Transverse colon (tissue), 4 donors: Measurements from ENCODE around the gene TDRD10. TPM values are rescaled to one million over a fixed set of nuclear protein-coding genes. Genes with fewer than 3 reads are reported as not detected.

ENCODE experiments used
- DNase-seq: peaks from one replicate; pipeline ENCODE4 v3.0.0-alpha.2; 2019
- H3K27ac ChIP-seq, 4 donors: fragments of 200-600 bp; sonication (generic); 2 replicates each; pipeline ENCODE4 v1.5.1; 2016 to 2018; ENCODE audit warnings: inconsistent platforms in 4 of 4
- H3K27me3 ChIP-seq: fragments of 200-600 bp; sonication (generic); 2 replicates; pipeline ENCODE4 v1.5.1; 2017; ENCODE audit warnings: inconsistent platforms
- H3K36me3 ChIP-seq, 4 donors: fragments of 200-600 bp; sonication (generic); 2 replicates each; pipeline ENCODE4 v1.5.1; 2017 to 2019; ENCODE audit warnings: inconsistent platforms in 4 of 4
- H3K4me1 ChIP-seq, 4 donors: fragments of 200-600 bp; sonication (generic); 2 replicates each; pipeline ENCODE4 v1.5.1; 2017 to 2020; ENCODE audit warnings: inconsistent platforms in 4 of 4
- H3K4me3 ChIP-seq, 4 donors: fragments of 200-600 bp; sonication (generic); 1 replicate in 1 of 4; 2 replicates in 3 of 4; pipeline versions ENCODE4 v1.5.1 to v1.6.1; 2017 to 2019; ENCODE audit warnings: inconsistent platforms in 4 of 4
- H3K9me3 ChIP-seq, 2 donors: fragments of 200-600 bp; sonication (generic); 2 replicates each; pipeline ENCODE4 v1.5.1; 2017 to 2019; ENCODE audit warnings: inconsistent platforms in 2 of 2
- EP300 ChIP-seq: sonication (generic); formaldehyde crosslinking; IDR thresholded peaks from one replicate; pipeline ENCODE4 v1.6.1; 2017; ENCODE audit warnings: antibody characterized with exemption, low read depth
- POLR2A ChIP-seq: fragments of 450-650 bp; IDR thresholded peaks from one replicate; pipeline ENCODE4 v1.6.1; 2016; ENCODE audit warnings: antibody characterized with exemption, mild to moderate bottlenecking, moderate library complexity
- POLR2AphosphoS5 ChIP-seq, 3 donors: sonication (generic); formaldehyde crosslinking; IDR thresholded peaks; one replicate each; pipeline ENCODE4 v1.6.1; 2016; ENCODE audit warnings: antibody characterized with exemption in 3 of 3
- WGBS, 2 donors: methylation state at CpG; one replicate each; pipeline ENCODE4 v1.1.5; 2018; ENCODE audit warnings: low coverage in 1 of 2; 5-methylcytosine and 5-hydroxymethylcytosine counted together
- in situ Hi-C, 4 donors: fragments of 200-750 bp; cut with MboI; loops; one replicate each; pipeline versions ENCODE4 v1.15.0 to v1.15.1; 2017; ENCODE audit warnings: low sequenced_read_pairs in 3 of 4, low pct_ligation_motif_present in 1 of 4, low pct_unique_long_range_greater_than_20kb in 1 of 4
- intact Hi-C: fragments of 100-400 bp; cut with DNase I; formaldehyde crosslinking; loops from one replicate; pipeline ENCODE4 v1.15.1; 2023; ENCODE audit warnings: low total_unique reads
- total RNA-seq, 4 donors: library from RNA; depleted of rRNA; stranded (reverse); fragments of >200 nt; gene quantifications; one replicate each; pipeline ENCODE4 v1.1.0, GENCODE V29; 2016
- TF ChIP-seq, protein P1 (sequence below), 5 experiments: fragments of 200-600 bp in 3 of 5; fragments of 450-650 bp in 2 of 5; sonication (generic) in 3 of 5; IDR thresholded peaks; 1 replicate in 2 of 5; 2 replicates in 3 of 5; pipeline ENCODE4 v1.5.1; 2016 to 2017; ENCODE audit warnings: antibody characterized with exemption in 5 of 5, inconsistent platforms in 3 of 5, mild to moderate bottlenecking in 2 of 5, moderate library complexity in 1 of 5

The TDRD10 gene
- total RNA-seq, 4 donors from 2014 or later: 0.96 to 3.3 TPM; not detected in 2

DNA sequence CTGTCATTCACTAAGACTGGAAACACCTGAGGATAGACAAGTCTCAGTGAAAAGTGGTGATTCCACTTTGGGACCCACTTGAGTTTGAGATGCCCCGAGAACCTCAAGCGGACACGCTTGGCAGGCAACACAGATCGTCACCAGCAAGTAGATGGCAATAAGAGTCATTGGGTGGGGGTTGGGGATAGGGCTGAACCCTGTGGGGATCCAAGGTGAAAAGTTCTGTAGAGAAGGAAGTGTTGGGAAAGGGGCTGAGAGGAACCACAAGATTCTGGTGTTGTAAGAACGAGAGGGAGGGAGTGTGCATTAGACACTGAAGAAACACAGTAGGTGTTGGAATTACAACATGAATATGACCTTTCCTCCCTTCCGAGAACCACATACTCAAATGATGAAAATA is 45.4 kb upstream of the TDRD10 start:
- Histone ChIP-seq H3K4me1 (peaks cover 0 to 16% (median 5%) of the 10 kb centered on the region in 4 donors), H3K4me3 (no peak overlapping the region), H3K36me3 (peaks cover 0 to 43% (median 7%) of the 10 kb centered on the region in 4 donors), H3K27me3 (no peaks in the 10 kb centered on the region), H3K27ac (no peak overlapping the region), H3K9me3 (no peaks in the 10 kb centered on the region)
- DNase-seq: no peak
- TF ChIP-seq POLR2AphosphoS5 (IDR thresholded peaks at IDR 0.05) (no peak), EP300 (no peak), POLR2A (no peak)
- TF ChIP-seq, protein P1, sequence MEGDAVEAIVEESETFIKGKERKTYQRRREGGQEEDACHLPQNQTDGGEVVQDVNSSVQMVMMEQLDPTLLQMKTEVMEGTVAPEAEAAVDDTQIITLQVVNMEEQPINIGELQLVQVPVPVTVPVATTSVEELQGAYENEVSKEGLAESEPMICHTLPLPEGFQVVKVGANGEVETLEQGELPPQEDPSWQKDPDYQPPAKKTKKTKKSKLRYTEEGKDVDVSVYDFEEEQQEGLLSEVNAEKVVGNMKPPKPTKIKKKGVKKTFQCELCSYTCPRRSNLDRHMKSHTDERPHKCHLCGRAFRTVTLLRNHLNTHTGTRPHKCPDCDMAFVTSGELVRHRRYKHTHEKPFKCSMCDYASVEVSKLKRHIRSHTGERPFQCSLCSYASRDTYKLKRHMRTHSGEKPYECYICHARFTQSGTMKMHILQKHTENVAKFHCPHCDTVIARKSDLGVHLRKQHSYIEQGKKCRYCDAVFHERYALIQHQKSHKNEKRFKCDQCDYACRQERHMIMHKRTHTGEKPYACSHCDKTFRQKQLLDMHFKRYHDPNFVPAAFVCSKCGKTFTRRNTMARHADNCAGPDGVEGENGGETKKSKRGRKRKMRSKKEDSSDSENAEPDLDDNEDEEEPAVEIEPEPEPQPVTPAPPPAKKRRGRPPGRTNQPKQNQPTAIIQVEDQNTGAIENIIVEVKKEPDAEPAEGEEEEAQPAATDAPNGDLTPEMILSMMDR (IDR thresholded peaks at IDR 0.05): no peak
- intact Hi-C loops (no loop called here), in situ Hi-C loops (no loop called here)
- 92 to 94% methylated on average over 5 to 6 of the region's 6 CpGs for WGBS, 2 donors

DNA sequence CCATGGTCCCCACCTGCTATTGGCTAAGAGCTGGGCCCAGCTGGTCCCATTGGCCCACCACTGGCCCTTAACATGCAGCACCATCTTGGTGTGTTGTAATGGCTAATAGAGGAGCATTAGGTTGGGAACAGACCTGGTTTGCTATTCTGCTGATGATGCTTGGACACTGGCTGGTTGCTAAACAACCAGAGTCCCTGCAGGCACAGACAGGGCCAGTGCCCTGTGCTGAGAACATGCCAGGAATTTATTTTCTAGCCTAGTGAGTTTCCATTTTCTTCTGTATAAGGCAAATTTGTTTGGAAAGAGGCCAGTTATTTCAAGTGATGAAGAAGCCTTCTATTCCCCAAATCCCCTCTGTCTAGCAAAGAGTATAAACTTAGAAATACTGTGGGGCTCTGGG is 42.9 kb upstream of the TDRD10 start:
- no peak for TF ChIP-seq EP300
- no peak for TF ChIP-seq POLR2A
- Histone ChIP-seq H3K27ac (no peak overlapping the region), H3K36me3 (peaks cover 0 to 34% (median 6%) of the 10 kb centered on the region in 4 donors), H3K27me3 (no peaks in the 10 kb centered on the region), H3K9me3 (no peaks in the 10 kb centered on the region), H3K4me3 (no peak overlapping the region), H3K4me1 (peaks cover 0 to 22% (median 11%) of the 10 kb centered on the region in 4 donors)
- in situ Hi-C loops (no loop called here), intact Hi-C loops (no loop called here)
- no peak for DNase-seq

DNA sequence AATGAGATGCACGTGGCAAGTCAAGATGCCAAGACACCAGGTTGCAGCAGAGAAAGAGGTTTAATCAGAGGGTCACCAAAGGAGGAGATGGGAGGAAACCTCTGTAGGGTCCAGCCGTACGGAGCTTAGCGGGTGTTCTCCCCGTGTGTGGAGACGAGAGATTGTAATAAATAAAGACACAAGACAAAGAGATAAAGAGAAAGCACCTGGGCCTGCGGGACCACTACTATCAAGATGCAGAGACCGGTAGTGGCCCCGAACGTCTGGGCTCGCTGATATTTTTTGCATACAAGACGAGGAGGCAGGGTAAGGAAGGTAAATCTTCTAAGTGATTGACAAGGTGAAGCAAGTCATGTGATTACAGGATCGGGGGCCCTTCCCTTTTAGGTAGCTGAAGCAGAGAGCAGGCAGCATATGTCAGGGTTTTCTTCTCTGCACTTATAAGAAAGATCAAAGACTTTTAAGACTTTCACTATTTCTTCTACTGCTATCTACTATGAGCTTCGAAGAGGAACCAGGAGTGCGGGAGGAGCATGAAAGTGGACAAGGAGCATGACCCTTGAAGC is 41.2 kb upstream of the TDRD10 start:
- Histone ChIP-seq H3K4me3 (no peak overlapping the region), H3K36me3 (peaks cover 0 to 24% (median 2%) of the 10 kb centered on the region in 4 donors), H3K27me3 (no peaks in the 10 kb centered on the region), H3K9me3 (no peaks in the 10 kb centered on the region), H3K4me1 (peaks cover 0 to 36% (median 14%) of the 10 kb centered on the region in 4 donors), H3K27ac (peak overlapping the region in 1 of 4 donors; percentile 24)
- intact Hi-C loops: no loop called here
- WGBS, 2 donors: 78 to 96% methylated on average over 6 to 15 of the region's 15 CpGs
- no peak for DNase-seq
- TF ChIP-seq, protein P1 (IDR thresholded peaks at IDR 0.05): no peak
- TF ChIP-seq EP300: no peak
- TF ChIP-seq POLR2AphosphoS5 (IDR thresholded peaks at IDR 0.05): no peak
- no peak for TF ChIP-seq POLR2A
- in situ Hi-C loops: no loop called here

DNA sequence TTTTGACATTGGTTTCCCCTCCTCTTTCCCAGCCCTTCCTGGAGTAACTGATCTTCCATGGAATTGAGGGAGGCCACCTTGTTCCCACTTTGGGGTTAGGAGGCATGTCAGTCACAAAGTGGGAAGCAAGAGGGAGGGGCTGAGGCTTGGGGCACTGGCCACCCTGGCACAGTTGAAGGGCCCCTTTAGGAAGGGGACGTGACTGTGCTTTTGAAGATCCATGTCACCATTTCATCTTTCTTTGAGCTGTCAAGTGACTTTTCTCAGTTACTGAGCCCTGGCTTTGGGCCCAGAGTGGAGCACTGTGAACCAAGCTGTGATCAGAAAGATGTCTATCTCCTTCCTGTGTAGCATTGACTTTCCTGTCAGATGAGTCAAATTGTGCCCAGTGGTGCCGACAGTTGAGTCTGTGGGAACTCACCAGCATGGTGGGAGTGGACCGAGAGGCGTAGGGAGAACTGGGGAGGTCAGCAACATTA is 38.5 kb upstream of the TDRD10 start:
- peaks cover 0 to 48% (median 21%) of the 10 kb centered on the region in 4 donors for H3K4me1 ChIP-seq
- 54 to 64% methylated on average over 3 to 4 of the region's 4 CpGs for WGBS, 2 donors
- in situ Hi-C loops: no loop called here
- intact Hi-C loops: no loop called here
- no peak overlapping the region for H3K4me3 ChIP-seq
- no peaks in the 10 kb centered on the region for H3K27me3 ChIP-seq
- DNase-seq: peak; percentile 30
- peaks cover 0 to 8% (median 2%) of the 10 kb centered on the region in 4 donors for H3K36me3 ChIP-seq
- peak overlapping the region; percentile 60 to 68 (median 62) for H3K27ac ChIP-seq
- no peaks in the 10 kb centered on the region for H3K9me3 ChIP-seq
- TF ChIP-seq POLR2AphosphoS5 (IDR thresholded peaks at IDR 0.05) (no peak), POLR2A (no peak)

DNA sequence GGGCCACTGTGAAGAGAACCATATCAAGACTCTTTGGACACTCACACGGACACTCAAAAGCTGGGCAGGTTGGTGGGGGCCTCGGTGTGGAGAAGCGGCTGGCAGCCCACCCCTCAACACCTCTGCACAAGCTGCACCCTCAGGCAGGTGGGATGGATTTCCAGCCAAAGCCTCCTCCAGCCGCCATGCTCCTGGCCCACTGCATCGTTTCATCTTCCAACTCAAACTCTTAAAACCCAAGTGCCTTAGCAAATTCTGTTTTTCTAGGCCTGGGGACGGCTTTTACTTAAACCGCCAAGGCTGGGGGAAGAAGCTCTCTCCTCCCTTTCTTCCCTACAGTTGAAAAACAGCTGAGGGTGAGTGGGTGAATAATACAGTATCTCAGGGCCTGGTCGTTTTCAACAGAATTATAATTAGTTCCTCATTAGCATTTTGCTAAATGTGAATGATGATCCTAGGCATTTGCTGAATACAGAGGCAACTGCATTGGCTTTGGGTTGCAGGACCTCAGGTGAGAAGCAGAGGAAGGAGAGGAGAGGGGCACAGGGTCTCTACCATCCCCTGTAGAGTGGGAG is 36.3 kb upstream of the TDRD10 start:
- Histone ChIP-seq H3K36me3 (no peaks in the 10 kb centered on the region), H3K27ac (peak overlapping the region; percentile 55 to 68 (median 60)), H3K9me3 (no peaks in the 10 kb centered on the region), H3K4me1 (peaks cover 0 to 66% (median 25%) of the 10 kb centered on the region in 4 donors), H3K4me3 (no peak overlapping the region), H3K27me3 (no peaks in the 10 kb centered on the region)
- TF ChIP-seq, protein P1 (IDR thresholded peaks at IDR 0.05): no peak
- TF ChIP-seq POLR2AphosphoS5 (IDR thresholded peaks at IDR 0.05): no peak
- DNase-seq: no peak
- intact Hi-C loops (no loop called here), in situ Hi-C loops (no loop called here)
- WGBS, 2 donors: 76 to 88% methylated on average over 5 to 8 of the region's 8 CpGs
